Activated CD4-positive, CD25-positive, alpha-beta regulatory T cell (primary cell): Measurements from ENCODE around the gene FAM53B.
"Not testable (repeated sequence)": the region's sequence is repeated elsewhere in the genome, so short reads cannot be mapped to it uniquely, and the experiment has no call there.

Source experiments
- DNase-seq, 4 experiments: peaks; one replicate each; lab custom pipeline; 2025; lab: John Stamatoyannopoulos, UW

FAM53B gene

DNA sequence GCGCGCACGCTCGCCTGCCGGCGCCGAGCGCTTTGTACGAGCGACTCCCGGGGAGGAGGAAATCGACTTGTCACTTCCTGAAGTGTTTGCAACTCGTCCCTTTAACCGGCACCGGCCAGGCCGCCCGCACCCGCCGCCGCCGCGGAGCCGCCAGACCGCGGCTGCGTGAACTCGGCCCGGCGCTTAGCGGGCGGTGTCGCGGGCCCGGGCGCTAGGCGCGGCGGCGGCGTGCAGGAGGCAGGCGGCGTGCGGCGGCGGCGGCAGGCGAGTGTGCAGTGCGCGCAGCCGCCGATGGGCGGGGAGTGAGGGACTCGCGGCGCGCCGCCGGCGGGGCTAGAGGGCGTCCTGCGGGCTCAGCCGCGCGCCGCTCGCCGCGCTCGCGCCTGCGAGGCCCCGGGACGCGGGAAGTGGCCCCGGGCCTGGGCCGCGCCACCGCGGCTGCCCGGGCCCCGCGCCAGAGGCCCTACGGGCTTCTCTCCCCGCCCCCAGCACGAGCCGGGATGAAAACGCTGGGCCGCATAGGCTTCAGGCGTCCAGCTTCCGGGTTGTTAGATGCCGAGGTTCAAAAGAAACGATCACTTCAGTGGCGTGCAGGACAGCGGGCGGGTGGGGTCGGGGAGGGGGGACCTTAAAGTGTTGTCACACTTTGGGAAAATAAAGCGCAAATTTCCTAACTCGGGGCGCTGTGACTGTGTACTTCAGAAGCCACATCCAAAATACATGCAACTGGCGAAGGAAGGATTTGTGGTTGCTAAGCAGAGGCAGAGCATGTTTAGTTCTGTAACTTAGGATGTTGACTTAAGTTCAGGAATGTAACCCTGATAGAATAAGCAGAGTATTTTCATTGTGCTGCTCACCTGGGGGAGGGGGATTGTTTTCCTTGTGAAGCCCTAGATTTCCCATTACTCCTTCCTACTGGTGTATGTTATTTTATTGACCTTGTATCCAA is at the start of gene FAM53B:
FAM53B (minus strand) TSS at position 277 of the 949 bp plus-strand sequence. CDS start 37,665 bp downstream, outside the sequence.
- DNase-seq, result peak; percentile 47 to 76 (median 68)

DNA sequence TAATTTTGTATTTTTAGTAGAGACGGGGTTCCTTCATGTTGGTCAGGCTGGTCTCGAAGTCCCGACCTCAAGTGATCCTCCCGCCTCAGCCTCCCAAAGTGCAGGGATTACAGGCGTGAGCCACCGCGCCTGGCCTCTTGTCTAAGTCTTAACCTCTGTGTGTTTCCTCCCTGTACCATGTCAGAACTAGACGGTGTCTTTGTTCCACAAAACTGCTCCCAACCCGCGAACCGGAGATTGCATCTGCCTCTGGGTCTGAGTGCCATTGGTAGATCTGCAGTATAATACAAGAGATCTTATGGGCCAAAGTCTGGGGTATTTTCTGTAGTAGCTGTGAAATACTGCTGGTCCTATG is 48.8 kb upstream of the FAM53B start:
- no peak for DNase-seq

DNA sequence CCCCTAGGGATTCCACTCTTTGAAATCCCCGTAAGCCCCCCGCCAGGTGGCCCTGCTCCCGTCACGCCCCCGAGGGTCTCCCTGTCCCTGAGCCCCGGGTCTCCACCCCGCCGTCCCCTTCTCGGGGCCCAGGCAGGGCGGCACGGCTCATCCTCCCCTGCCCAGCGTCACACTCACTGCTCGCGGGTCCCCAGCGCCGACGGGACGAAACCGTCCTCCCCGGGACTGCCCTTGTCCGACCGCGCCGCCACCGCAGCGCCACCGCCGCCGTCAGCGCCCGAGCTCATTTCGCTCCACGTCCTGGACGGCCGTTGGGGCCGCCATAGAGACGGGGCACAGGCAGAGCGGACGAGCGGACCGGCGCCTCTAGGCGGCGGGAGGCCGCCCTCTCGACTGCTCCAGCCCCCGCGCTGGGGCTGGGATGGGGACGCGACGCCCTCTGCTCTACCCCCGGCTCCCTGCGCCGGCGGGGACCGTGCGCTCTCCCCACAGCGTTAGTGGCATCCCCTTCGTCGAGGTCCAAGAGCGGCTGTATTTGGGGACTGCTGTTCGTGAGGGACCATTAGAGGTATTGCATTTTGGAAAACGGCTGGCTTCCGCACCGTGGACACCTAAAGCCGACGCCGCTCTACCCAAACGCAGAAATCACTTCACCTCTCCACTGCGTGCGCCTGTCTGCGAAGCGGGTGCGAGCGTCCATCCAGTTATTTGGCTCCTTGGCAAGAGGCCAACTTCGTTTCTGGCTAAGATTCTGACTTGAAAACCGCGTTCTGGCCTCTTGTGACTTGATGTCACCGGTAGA is 47.6 kb upstream of the FAM53B start, which contains the start of gene EEF1AKMT2:
EEF1AKMT2 (minus strand) TSS at position 341 of the 802 bp plus-strand sequence; CDS start at position 287, 54 bp downstream.
- peak; percentile 64 to 75 (median 69) for DNase-seq

- DNase-seq, result not testable (repeated sequence)
These were observed 38.7 kb upstream of the FAM53B start for GRCh38 chr10:124782900-124783299.

DNA sequence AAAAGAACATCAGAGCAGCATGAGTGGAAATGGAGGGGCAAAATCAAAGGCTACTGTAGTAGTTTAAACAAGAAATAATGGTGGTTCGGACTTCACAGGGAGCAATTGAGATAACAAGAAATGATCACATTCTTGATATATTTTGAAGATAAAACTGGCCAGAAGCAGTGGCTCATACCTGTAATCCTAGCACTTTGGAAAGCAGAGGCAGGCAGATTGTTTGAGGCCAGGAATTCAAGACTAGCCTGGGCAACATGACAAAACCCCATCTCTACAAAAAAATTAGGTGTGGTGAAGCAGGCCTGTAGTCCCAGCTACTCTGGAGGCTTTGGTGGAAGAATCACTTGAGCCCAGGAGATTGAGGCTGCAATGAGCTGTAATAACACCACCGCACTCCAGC is 24.6 kb upstream of the FAM53B start:
- DNase-seq, result no peak

DNA sequence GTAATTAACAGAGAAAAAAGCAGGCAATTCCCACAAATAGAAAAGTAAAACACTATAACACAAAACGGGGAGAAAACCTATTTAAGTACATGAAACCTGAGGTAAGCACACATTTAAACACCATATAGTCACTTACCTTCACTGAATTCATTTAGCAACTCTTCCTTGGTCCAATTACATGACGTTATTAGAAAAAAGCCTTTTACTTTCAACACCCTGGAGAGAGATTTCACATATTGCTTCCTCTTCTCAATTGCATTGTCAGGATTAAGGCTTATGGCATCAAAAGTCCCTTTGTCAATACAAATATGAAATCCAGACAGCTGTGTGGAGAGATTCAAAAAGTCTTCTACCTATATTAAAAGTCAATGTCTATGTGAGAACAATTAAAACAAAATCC is 21.1 kb upstream of the FAM53B start:
- DNase-seq, result no peak

DNA sequence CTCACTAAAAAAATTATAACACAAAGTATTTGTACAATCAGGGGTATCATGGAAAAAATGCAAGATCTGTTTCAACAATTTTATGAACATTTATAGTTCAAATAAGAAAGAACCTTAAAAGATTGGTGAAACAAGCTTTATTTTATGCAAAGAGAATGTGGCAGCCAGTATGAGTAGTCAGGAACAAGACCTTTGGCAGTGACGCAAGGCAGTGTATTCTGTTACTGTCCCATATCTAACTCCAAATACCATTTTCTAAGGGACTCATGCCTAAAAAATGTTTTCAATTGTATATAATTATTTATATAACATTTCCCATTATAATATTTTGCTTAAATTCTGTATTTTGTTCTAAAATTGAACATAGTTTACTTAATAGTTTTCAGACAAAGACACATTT is 19.1 kb upstream of the FAM53B start:
- DNase-seq, result no peak

DNA sequence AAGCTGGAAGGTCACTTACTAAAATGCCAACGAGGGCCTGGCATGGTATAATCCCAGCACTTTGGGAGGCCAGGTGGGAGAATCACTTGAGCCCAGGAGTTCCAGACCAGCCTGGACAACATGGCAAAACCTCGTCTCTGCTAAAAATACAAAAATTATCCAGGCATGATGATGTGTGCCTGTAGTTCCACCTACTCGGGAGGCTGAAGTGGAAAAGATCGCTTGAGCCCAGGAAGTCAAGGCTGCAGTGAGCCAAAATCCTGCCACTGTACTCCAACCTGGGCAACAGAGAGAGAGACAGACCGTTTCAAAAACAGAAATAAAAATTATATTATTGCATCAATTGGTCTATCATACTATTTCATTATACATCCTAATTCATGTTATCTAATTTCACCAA is 18.1 kb upstream of the FAM53B start:
- no peak for DNase-seq

DNA sequence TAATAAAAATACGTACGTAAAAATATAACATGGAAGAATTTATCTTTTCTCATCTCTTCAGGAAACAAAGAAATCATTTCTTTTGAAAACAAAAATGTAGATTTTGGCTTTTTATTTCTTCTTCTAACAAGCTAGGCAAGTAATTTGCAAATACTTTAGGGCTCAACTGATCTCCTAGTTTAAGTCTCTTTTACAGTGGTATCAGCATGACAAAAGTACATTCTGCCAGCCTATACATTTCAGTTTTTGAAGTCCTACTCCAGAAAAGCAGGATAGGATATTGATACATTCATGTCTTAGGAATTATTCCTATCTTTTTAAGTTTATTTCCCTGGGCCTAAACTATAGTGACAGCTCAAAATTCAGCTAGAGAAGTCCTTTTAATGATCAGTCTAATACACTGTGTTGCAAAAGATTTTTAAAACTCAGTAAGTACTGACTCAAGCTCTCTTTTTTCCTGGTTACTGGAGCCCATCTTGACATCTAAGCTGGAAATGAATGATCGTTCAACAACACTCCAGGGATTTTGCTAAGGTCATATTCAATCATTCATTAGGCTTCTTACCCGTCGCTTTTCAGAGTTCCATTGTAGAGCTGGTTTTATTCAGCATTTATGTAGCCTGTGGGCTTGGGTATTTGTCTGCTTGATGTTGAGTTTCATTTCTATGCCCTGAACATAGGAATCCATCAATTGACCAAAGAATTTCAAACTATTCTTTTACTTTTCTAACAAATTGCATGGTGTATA is 12.2 kb upstream of the FAM53B start:
- DNase-seq, result no peak

- DNase-seq, result no peak
These were observed 11.4 kb upstream of the FAM53B start for GRCh38 chr10:124755581-124755980.

- DNase-seq, result no peak
These were observed 10.0 kb upstream of the FAM53B start for GRCh38 chr10:124754227-124754626.

GRCh38 chr10:124748953-124749645 is 4.9 kb upstream of the FAM53B start:
- DNase-seq, result no peak

- no peak for DNase-seq
These were observed 4.0 kb upstream of the FAM53B start for GRCh38 chr10:124748166-124748565.

- DNase-seq, result no peak
These were observed 3.6 kb upstream of the FAM53B start for GRCh38 chr10:124747745-124748144.

- DNase-seq, result no peak
These were observed 2.8 kb upstream of the FAM53B start for GRCh38 chr10:124746992-124747391.

GRCh38 chr10:124746447-124746846 is 2.3 kb upstream of the FAM53B start:
- not testable (repeated sequence) for DNase-seq

- DNase-seq, result no peak
These were observed 1.5 kb upstream of the FAM53B start for GRCh38 chr10:124745673-124746072.

- DNase-seq, result no peak
These were observed 1.1 kb upstream of the FAM53B start for GRCh38 chr10:124745252-124745651.

DNA sequence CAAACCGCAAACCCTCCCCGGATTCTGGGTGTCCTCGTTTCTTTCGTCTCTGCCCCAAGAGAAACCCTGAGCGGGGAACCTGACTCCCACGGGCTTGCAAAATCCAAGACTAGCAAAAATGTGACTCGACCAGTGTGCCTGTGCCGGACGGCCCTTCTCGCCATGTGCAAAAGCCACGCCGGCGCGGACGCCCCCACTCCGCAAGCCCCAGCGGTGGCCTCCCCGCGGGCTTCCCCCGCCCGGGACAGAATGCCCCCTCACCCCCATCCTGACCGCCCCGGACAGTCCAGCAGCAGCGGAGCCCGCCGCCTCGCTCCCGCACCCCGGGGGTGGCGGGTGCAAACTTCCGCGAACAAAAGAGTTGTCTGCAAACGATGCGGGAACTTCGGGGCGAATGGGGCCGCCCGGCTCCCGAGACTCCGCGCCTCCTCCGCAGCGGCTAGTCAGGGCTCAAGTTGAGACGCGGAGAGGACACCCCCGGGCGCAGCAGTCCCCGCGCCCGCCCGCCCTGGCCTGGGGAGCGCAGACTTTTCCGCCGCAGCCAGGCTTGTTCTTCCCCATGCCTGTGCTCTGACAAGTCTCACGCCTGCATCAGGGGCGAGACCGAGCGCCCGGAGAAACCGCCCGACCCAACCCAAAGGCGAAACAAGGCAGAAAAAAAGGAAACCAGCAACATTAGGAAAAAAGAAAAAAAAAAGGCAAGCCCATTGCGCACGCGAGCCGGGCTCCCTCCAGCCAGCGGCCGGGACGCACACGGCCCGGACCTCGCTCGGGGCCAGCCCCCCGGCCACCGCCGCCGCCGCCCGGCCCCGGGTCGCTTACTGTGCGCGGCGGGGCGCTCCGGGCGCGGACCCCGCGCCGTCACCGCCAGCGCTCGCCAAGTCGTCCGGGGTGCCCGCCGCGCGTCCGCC is 732 bp downstream of the FAM53B start:
- DNase-seq, result peak in 1 of 4 experiments; percentile 25
